ENCODE data around the gene CNTN2.
A peak's percentile ranks its signal among the peaks of the same experiment; 100 is the strongest.

The CNTN2 gene

GRCh38 chr1:205057808-205058575 lies 15.0 kb downstream of the CNTN2 start:
- DNase-seq, result no peak

DNA sequence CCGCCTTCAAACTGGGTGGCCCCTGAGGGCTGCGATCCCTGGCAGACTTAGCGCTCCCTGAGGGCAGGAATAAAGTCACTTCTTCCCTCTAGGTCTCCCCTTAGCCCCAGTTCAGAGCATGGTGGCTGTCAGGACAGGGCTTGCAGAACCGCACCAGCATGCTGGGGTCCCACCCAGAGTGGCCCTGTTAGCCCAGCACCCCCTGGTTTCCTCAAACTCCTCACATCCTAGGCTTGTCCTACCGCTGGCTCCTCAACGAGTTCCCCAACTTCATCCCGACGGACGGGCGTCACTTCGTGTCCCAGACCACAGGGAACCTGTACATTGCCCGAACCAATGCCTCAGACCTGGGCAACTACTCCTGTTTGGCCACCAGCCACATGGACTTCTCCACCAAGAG lies 15.8 kb downstream of the CNTN2 start:
- DNase-seq, result no peak

GRCh38 chr1:205059660-205060059 lies 16.6 kb downstream of the CNTN2 start:
- no peak for DNase-seq

DNA sequence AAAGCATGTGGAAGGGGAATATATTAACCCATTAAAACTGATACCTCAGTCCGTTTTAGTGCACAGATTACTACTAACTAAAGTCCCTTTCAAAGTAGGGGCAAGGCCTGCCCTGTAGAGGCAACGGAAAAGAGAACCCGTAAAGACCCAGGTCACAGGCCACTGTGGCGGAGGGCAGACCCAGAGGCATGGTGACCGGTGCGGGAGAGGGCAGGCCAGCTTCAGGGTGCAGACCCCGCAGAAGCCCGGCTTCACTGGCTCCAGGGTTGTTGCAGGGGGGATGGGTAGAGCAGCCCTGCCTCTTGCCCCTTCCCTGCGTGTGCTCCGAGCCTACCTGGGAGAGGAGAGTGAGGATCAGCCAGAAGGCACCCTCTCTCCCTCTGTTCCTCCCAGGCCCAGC lies 17.7 kb downstream of the CNTN2 start:
- DNase-seq, result no peak

DNA sequence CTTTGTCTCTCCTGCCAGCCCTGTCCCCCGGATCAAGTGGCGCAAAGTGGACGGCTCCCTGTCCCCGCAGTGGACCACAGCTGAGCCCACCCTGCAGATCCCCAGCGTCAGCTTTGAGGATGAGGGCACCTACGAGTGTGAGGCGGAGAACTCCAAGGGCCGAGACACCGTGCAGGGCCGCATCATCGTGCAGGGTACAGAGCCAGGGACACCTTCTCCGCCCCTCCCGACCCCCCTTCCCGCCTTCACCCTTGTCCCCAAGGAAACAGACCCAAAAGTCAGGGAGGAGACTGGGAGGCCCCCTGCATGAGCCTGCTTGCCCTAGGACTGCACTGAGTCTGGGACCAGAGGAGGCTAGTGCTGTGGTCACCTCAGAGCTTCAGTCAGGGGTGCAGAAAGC lies 18.2 kb downstream of the CNTN2 start:
- DNase-seq, result no peak

- DNase-seq, result peak; percentile 65
Measured at GRCh38 chr1:205061665-205062069, 18.7 kb downstream of the CNTN2 start.

DNA sequence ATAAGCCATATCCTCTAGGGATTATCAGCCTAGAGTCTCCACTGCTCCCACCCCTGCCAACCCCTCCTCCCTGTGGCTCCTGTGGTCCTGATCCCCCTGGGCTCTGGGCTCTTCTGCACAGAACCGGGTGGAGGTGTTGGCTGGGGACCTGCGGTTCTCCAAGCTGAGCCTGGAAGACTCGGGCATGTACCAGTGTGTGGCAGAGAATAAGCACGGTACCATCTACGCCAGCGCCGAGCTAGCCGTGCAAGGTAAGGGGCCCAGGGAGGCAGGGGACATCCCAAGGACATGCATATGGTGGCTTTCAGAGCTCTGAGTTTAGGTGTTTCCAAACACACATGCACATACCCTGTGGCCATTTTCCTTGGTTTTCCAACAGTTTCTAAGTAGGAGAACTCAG lies 19.3 kb downstream of the CNTN2 start:
- DNase-seq, result no peak

GRCh38 chr1:205062895-205063294 lies 19.9 kb downstream of the CNTN2 start:
- no peak for DNase-seq

GRCh38 chr1:205064301-205064700 lies 21.3 kb downstream of the CNTN2 start:
- DNase-seq, result no peak

DNA sequence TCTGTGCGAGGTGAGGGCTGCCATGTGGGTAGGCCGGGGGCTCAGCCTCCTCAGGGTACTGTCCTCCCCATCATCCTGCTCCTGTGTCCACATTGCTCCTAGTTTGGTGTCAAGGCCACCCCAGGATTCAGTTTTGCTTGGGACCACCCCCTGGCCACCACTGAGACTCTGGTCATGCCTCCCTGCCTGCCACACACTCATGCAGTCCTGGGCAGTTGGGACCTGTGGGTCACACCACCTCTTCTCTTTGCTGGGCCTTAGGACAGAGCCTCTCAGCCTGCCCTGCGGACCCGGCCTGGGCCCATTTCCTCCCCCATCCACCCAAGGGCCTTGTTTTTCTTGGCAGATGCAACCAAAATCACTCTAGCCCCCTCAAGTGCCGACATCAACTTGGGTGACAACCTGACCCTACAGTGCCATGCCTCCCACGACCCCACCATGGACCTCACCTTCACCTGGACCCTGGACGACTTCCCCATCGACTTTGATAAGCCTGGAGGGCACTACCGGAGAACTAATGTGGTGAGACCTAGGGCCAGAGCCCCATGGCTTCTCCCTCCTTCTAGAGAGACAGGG lies 21.8 kb downstream of the CNTN2 start:
- DNase-seq, result no peak

DNA sequence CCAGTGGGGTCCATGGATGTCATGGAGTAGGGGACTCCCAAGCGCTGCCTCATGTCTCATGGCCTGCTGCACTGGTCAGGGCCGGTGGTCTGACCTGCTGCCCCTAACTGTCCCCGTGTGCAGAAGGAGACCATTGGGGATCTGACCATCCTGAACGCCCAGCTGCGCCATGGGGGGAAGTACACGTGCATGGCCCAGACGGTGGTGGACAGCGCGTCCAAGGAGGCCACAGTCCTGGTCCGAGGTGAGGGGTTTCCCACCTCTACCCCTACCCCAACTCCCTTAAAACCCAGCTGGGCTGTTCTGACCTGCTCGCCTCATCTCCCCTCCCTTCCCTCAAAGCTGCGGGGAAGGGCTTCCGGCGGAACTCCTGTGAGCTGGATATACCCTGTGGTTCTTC lies 22.7 kb downstream of the CNTN2 start:
- DNase-seq, result no peak

DNA sequence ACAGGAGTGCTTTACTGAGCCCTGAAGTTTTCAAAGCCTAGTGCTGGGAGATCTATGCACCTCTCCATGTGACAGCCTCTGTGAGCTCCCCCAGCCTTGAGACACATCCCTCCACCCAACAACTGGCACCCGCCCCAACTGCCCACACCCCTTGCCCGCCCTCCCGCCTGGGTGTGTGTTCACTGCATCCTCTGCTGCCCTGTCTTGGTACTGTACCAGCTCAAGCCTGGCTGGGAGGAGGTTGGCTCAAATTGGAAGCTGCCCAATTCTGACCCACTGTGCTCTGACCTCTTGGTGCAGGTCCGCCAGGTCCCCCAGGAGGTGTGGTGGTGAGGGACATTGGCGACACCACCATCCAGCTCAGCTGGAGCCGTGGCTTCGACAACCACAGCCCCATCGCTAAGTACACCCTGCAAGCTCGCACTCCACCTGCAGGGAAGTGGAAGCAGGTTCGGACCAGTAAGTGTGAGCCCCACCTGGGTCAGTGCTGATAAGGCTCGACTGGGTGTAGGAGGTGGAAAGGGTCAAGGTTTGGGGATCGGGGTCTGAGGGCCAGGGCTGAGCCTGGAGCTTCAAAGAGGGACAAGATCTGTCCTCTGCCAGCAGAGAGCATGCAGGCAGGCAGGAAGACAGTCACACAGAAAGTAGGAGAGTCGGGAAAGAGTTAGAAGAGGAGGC lies 23.3 kb downstream of the CNTN2 start:
- DNase-seq, result no peak

GRCh38 chr1:205067031-205067430 lies 24.0 kb downstream of the CNTN2 start:
- DNase-seq, result no peak

DNA sequence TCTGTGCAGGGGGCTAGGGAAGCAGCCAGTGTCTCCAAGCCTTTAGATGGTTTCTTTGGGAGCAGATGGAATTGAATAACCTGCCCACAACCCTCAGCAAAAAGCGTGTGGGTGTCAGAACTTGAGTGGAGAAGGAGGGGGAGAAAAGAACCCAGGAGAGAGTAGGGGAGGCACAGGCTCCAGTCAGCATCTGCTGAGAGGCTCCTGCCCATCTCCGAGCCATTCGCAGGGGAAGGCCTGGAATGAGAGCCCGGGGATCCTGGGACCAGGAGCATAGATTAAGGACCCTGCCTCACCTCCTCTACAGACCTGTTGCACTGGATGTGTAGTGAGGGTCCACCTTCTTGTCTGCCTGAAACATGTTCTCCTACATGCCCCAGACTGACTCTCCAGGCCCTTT lies 25.0 kb downstream of the CNTN2 start:
- DNase-seq, result no peak

DNA sequence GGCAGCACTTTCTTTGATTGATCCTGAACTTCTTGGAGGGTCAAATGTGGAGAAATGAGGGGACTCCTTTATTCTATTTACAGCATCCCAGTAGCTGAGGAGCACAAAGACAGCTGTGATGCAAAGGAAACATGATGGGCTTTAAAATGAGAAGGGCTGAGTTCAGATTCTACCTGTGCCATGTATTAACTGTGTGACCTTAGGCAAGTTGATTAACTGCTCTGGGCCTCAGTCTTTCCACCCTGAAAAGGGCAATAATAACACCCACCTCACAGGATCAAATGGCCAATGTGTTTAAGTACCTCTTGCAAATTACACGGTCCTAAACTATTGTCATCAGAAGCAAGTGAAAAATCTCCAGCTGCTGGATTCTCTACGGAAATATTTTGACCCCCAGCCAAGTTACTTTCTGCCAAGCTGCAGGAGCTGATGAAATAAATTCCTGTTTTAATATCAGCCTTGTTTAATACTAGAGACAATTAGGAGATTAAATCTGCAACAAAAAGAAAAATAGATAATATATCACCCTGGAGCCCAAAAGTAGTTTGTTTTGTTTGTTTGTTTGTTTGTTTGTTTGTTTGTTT lies 25.5 kb downstream of the CNTN2 start:
- DNase-seq, result no peak

- DNase-seq, result no peak
Measured at GRCh38 chr1:205069371-205070125, 26.5 kb downstream of the CNTN2 start.

DNA sequence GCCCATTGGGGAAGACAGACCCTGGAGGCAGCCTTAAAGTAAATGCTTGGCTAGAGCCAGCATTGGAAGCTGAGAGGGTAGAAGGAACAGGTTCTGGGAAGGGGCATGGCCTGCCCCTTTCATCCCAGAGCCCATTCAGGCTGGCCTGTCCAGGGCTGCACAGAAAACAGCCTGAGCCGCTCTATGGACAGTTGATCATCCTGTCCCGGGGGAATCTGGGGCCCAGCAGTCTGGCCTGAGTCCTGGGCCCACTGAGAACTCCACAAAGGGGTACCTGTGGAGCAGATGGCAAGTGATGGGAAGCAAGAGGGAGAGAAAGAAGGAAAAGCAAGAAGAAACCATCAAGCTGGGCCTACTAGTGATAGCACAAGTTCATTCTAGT lies 28.0 kb downstream of the CNTN2 start:
- no peak for DNase-seq

DNA sequence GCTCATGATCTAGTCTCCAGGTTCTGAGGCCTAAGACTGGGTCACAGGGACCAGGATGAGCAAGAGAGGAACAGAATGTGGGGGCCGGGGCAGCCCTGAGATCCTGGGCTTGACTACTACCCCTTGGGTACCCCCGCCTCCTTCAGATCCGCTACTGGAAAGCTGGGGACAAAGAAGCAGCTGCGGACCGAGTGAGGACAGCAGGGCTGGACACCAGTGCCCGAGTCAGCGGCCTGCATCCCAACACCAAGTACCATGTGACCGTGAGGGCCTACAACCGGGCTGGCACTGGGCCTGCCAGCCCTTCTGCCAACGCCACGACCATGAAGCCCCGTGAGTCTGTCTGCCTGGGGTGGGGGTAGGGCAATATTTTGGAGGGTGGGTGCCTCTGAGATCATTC lies 28.8 kb downstream of the CNTN2 start:
- no peak for DNase-seq

GRCh38 chr1:205072286-205072685 lies 29.3 kb downstream of the CNTN2 start:
- DNase-seq, result no peak

GRCh38 chr1:205072881-205073280 lies 29.9 kb downstream of the CNTN2 start:
- DNase-seq, result no peak

DNA sequence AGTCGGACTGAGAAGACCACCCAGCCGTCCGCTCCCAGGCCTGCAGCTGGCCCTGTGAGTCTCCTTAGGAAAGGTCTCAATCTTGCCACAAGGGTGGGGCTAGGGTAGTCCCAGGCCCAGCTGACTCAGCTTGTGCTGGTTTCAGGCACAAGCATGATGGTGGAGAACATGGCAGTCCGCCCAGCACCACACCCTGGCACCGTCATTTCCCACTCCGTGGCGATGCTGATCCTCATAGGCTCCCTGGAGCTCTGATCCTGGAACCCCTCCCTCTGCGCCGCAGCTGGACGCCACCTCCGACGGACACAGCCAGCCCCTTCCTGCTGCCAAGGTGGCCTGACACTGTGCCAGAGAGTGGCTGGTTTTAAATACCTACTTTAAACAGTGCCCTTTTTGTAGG lies 30.5 kb downstream of the CNTN2 start:
- DNase-seq, result no peak

- DNase-seq, result no peak
Measured at GRCh38 chr1:205074084-205074483, 31.1 kb downstream of the CNTN2 start.

- DNase-seq, result no peak
Measured at GRCh38 chr1:205074513-205074912, 31.5 kb downstream of the CNTN2 start.
